Endothelial cell of umbilical vein (primary cell): ENCODE measurements around the gene KLF13. TPM values are rescaled to one million over a fixed set of nuclear protein-coding genes. Genes with fewer than 3 reads are reported as not detected.

Experiments
- BruUV-seq: library from RNA; stranded (reverse); fragments of 400-500 nt; replicated peaks from 2 replicates; lab custom pipeline; 2021; lab: Mats Ljungman, UMichigan
- CTCF ChIA-PET: fragments of 300-600, 350-600 bp; sonication (Branson Sonifier 250); formaldehyde crosslinking; loops from one replicate; lab custom pipeline; 2021; ENCODE audit warnings: antibody characterized with exemption, inconsistent platforms; lab: Charles Lee
- POLR2A ChIA-PET: fragments of 300-600, 350-600 bp; sonication (Branson Sonifier 250); formaldehyde crosslinking; loops from one replicate; lab custom pipeline; 2021; ENCODE audit warnings: antibody characterized with exemption, inconsistent platforms; lab: Charles Lee
- DNase-seq: peaks from one replicate; pipeline ENCODE4 v3.0.0-alpha.2; 2011; ENCODE audit warnings: low read depth, low spot score
- FAIRE-seq: peaks from 2 replicates; lab custom pipeline; 2011; peaks lifted over from hg19 to GRCh38; lab: Jason Lieb, UNC
- H2AFZ ChIP-seq: 2 replicates; pipeline ENCODE4 v1.6.0; 2012; ENCODE audit warnings: low read depth, low read length, control low read depth, inconsistent platforms
- H3K27ac ChIP-seq: 2 replicates; pipeline ENCODE4 v1.5.1; 2011; ENCODE audit warnings: low read depth, mild to moderate bottlenecking, control low read depth, low read length, moderate library complexity; ENCODE audit not compliant: insufficient read depth
- H3K27me3 ChIP-seq, 2 experiments: 2 replicates each; pipeline versions ENCODE4 v1.6.0 to v1.6.1; 2011; ENCODE audit warnings: low read length in 2 of 2, mixed read lengths in 1 of 2; ENCODE audit not compliant: control insufficient read depth in 2 of 2, insufficient read depth in 2 of 2
- H3K36me3 ChIP-seq, 2 experiments: 2 replicates in 1 of 2; 3 replicates in 1 of 2; pipeline ENCODE4 v1.5.1; 2011; ENCODE audit warnings: low read length in 2 of 2, mild to moderate bottlenecking in 1 of 2, moderate library complexity in 1 of 2; ENCODE audit not compliant: control insufficient read depth in 2 of 2, insufficient read depth in 2 of 2; ENCODE audit errors: extremely low read depth in 1 of 2
- H3K4me1 ChIP-seq: 3 replicates; pipeline ENCODE4 v1.5.1; 2011; ENCODE audit warnings: mild to moderate bottlenecking, low read length; ENCODE audit not compliant: control insufficient read depth, insufficient read depth; ENCODE audit errors: extremely low read depth
- H3K4me2 ChIP-seq: 2 replicates; pipeline ENCODE4 v1.6.1; 2011; ENCODE audit warnings: low read length, control low read depth, mixed read lengths; ENCODE audit not compliant: insufficient read depth
- H3K4me3 ChIP-seq, 3 experiments: fragments of 200-600 bp in 1 of 3; sonication (generic), shearing (Covaris generic) in 1 of 3; replicated peaks in 1 of 3; 2 replicates each; pipeline ENCODE4 v1.5.1; 2011 to 2016; ENCODE audit warnings: control low read depth in 3 of 3, low read length in 3 of 3, mild to moderate bottlenecking in 2 of 3, inconsistent platforms in 1 of 3, low read depth in 1 of 3, moderate library complexity in 1 of 3; ENCODE audit not compliant: insufficient read depth in 1 of 3
- H3K79me2 ChIP-seq: 2 replicates; pipeline ENCODE4 v1.6.0; 2012; ENCODE audit warnings: low read length, inconsistent platforms; ENCODE audit not compliant: control insufficient read depth, insufficient read depth
- H3K9ac ChIP-seq: replicated peaks from 2 replicates; pipeline ENCODE3; 2011; ENCODE audit warnings: low read length, control low read depth; ENCODE audit not compliant: insufficient read depth; ENCODE audit errors: extremely low read depth
- H3K9me1 ChIP-seq: replicated peaks from 3 replicates; pipeline ENCODE4 v1.6.0; 2011; ENCODE audit warnings: mild to moderate bottlenecking, low read length; ENCODE audit not compliant: control insufficient read depth, insufficient read depth; ENCODE audit errors: extremely low read depth
- H3K9me3 ChIP-seq: replicated peaks from 2 replicates; pipeline ENCODE4 v1.5.1; 2012; ENCODE audit warnings: low read length, inconsistent platforms; ENCODE audit not compliant: control insufficient read depth, insufficient read depth
- H4K20me1 ChIP-seq: replicated peaks from 2 replicates; pipeline ENCODE3; 2011; ENCODE audit warnings: mild to moderate bottlenecking, low read length; ENCODE audit not compliant: control insufficient read depth, insufficient read depth; ENCODE audit errors: extremely low read depth
- EZH2 ChIP-seq: IDR thresholded peaks from 2 replicates; pipeline ENCODE4 v1.6.1; 2012; ENCODE audit warnings: borderline replicate concordance, low read depth, mild to moderate bottlenecking, moderate library complexity, low read length, inconsistent platforms; ENCODE audit not compliant: severe bottlenecking
- FOS ChIP-seq: IDR thresholded peaks from 2 replicates; pipeline ENCODE4 v1.6.1; 2011; ENCODE audit warnings: mild to moderate bottlenecking, low read length, moderate library complexity, borderline replicate concordance; ENCODE audit not compliant: insufficient read depth
- GATA2 ChIP-seq: IDR thresholded peaks from 2 replicates; pipeline ENCODE4 v1.7.0; 2011; ENCODE audit warnings: low read depth, mild to moderate bottlenecking, moderate library complexity, mixed read lengths, low read length; ENCODE audit not compliant: insufficient read length, insufficient read depth
- JUN ChIP-seq: IDR thresholded peaks from 2 replicates; pipeline ENCODE4 v1.6.1; 2011; ENCODE audit warnings: borderline replicate concordance, low read depth; ENCODE audit not compliant: insufficient read length, insufficient read depth
- MYC ChIP-seq: IDR thresholded peaks from one replicate; pipeline ENCODE4 v1.6.1; 2011; ENCODE audit warnings: mild to moderate bottlenecking, low read depth, low read length
- POLR2A ChIP-seq: IDR thresholded peaks from 2 replicates; pipeline ENCODE4 v1.6.1; 2012; ENCODE audit warnings: low read depth, mild to moderate bottlenecking, control low read depth, low read length
- POLR2AphosphoS5 ChIP-seq: IDR thresholded peaks from 2 replicates; pipeline ENCODE4 v1.6.1; 2012; ENCODE audit warnings: low read depth, mild to moderate bottlenecking, control low read depth, low read length, moderate library complexity; ENCODE audit not compliant: insufficient read depth
- dilution Hi-C: fragments of 300-500 bp; cut with MboI; formaldehyde crosslinking; loops from one replicate; pipeline ENCODE4 v1.15.0; 2019; ENCODE audit warnings: low sequenced_read_pairs; ENCODE audit not compliant: extremely low pct_ligation_motif_present
- intact Hi-C: fragments of 100-400 bp; cut with micrococcal nuclease; formaldehyde crosslinking; loops from one replicate; pipeline ENCODE4 v1.10.0; 2022
- polyA plus RNA-seq, 4 experiments: library from polyadenylated mRNA; depleted of rRNA in 3 of 4; stranded (reverse) in 3 of 4; unstranded in 1 of 4; fragments of >200 nt; gene quantifications; 2 replicates each; pipeline versions ENCODE4 v1.2.1 to v1.2.3, GENCODE V29; 2011 to 2012; ENCODE audit warnings: missing spikeins in 1 of 4
- total RNA-seq: library from RNA; stranded (reverse); gene quantifications from 2 replicates; pipeline ENCODE4 v1.2.3, GENCODE V29; 2021
- TF ChIP-seq, protein P1 (sequence below): IDR thresholded peaks from 2 replicates; pipeline ENCODE4 v1.6.1; 2011; ENCODE audit not compliant: insufficient read depth, insufficient read length
- TF ChIP-seq, protein P2 (sequence below), 2 donors: IDR thresholded peaks; 1 replicate in 1 of 2; 2 replicates in 1 of 2; pipeline ENCODE4 v1.5.1; 2011; ENCODE audit warnings: low read length in 2 of 2, mild to moderate bottlenecking in 2 of 2, moderate library complexity in 2 of 2, control low read depth in 1 of 2, inconsistent platforms in 1 of 2, low read depth in 1 of 2; ENCODE audit not compliant: insufficient read depth in 1 of 2; ENCODE audit errors: extremely low read depth in 1 of 2

The KLF13 gene
- total and polyA plus RNA-seq, 2 donors (not counting 3 experiments of a cell fraction or from before 2014, with no cell fraction given): 10.1 to 31.9 TPM

DNA sequence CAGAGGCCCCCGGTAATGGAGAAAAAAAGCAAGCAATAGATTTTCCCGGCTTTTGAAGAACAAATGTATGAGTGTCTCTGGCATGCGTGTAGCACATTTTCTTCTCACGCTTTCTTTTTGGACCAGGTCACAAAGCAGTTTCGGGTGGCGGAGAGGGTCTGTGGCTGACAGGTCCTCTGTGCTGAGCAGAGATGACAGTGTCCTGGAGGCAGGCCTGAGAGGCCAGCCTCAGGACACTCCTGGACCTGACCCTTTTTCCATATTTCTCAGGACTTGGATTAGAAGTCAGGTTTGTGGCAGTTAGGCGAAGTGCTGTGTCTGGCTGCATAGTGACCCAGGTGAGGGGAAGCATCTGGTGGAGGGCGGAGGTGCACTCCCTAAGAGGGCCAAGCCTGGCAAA is 52.9 kb downstream of the KLF13 start:
- H3K27ac ChIP-seq: no peak overlapping the region
- no peaks in the 10 kb centered on the region for H3K4me1 ChIP-seq
- FAIRE-seq (no peak), DNase-seq (no peak)
- dilution Hi-C loops: no loop called here
- no peak overlapping the region for H3K4me2 ChIP-seq
- H3K9me1 ChIP-seq: no peaks in the 10 kb centered on the region
- no peak overlapping the region for H3K9ac ChIP-seq
- TF ChIP-seq JUN: no peak
- TF ChIP-seq EZH2: no peak
- TF ChIP-seq POLR2A: no peak
- TF ChIP-seq FOS: no peak
- no peak for TF ChIP-seq GATA2
- TF ChIP-seq MYC: no peak
- TF ChIP-seq, protein P1, sequence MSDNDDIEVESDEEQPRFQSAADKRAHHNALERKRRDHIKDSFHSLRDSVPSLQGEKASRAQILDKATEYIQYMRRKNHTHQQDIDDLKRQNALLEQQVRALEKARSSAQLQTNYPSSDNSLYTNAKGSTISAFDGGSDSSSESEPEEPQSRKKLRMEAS: no peak
- TF ChIP-seq, protein P2, sequence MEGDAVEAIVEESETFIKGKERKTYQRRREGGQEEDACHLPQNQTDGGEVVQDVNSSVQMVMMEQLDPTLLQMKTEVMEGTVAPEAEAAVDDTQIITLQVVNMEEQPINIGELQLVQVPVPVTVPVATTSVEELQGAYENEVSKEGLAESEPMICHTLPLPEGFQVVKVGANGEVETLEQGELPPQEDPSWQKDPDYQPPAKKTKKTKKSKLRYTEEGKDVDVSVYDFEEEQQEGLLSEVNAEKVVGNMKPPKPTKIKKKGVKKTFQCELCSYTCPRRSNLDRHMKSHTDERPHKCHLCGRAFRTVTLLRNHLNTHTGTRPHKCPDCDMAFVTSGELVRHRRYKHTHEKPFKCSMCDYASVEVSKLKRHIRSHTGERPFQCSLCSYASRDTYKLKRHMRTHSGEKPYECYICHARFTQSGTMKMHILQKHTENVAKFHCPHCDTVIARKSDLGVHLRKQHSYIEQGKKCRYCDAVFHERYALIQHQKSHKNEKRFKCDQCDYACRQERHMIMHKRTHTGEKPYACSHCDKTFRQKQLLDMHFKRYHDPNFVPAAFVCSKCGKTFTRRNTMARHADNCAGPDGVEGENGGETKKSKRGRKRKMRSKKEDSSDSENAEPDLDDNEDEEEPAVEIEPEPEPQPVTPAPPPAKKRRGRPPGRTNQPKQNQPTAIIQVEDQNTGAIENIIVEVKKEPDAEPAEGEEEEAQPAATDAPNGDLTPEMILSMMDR (IDR thresholded peaks at IDR 0.05; ENCODE audit: extremely low read depth in 1 of 2, insufficient read depth in 1 of 2, low read depth in 1 of 2, low read length in 2 of 2): no peak
- TF ChIP-seq POLR2AphosphoS5: no peak
- POLR2A ChIA-PET: no interaction called here
- H3K9me3 ChIP-seq: no peaks in the 10 kb centered on the region
- intact Hi-C loops: no loop called here
- BruUV-seq: no TSS peak
- H3K79me2 ChIP-seq: no peaks in the 10 kb centered on the region
- no peak overlapping the region for H3K4me3 ChIP-seq
- no peaks in the 10 kb centered on the region for H3K36me3 ChIP-seq
- H2AFZ ChIP-seq: no peak overlapping the region
- no peaks in the 10 kb centered on the region for H4K20me1 ChIP-seq
- CTCF ChIA-PET: no interaction called here
- H3K27me3 ChIP-seq: no peaks in the 10 kb centered on the region
